Neural cell (in vitro differentiated cells): Measurements from ENCODE around the gene CHCHD10. TPM values are rescaled to one million over a fixed set of nuclear protein-coding genes. Genes with fewer than 3 reads are reported as not detected.

Experiments used
- H2AFZ ChIP-seq: fragments of 200-600, 300-800 bp; sonication (generic), shearing (Covaris generic); 2 replicates; pipeline ENCODE4 v1.6.0; 2014; ENCODE audit warnings: low read depth, mild to moderate bottlenecking, antibody characterized with exemption, low read length, moderate library complexity
- H3F3A ChIP-seq: fragments of 200-600 bp; shearing (Covaris generic); 2 replicates; pipeline ENCODE4 v1.6.1; 2016; ENCODE audit warnings: mild to moderate bottlenecking, moderate library complexity, mixed read lengths, antibody characterized with exemption, low read length; ENCODE audit not compliant: insufficient read depth, poor library complexity, severe bottlenecking
- H3K27ac ChIP-seq: fragments of 200-600, 300-800 bp; sonication (generic), shearing (Covaris generic); 2 replicates; pipeline ENCODE4 v1.5.1; 2014; ENCODE audit warnings: mild to moderate bottlenecking, low read length, moderate library complexity
- H3K27me3 ChIP-seq: fragments of 300-800, 200-600 bp; sonication (generic), shearing (Covaris generic); 2 replicates; pipeline ENCODE4 v1.6.0; 2014; ENCODE audit warnings: mild to moderate bottlenecking, low read depth, low read length, moderate library complexity; ENCODE audit not compliant: insufficient read depth
- H3K36me3 ChIP-seq: fragments of 300-800, 200-600 bp; sonication (generic), shearing (Covaris generic); 2 replicates; pipeline ENCODE4 v1.5.1; 2014; ENCODE audit warnings: mild to moderate bottlenecking, antibody characterized with exemption, low read length, moderate library complexity; ENCODE audit not compliant: insufficient read depth
- H3K4me2 ChIP-seq: fragments of 300-800, 200-600 bp; sonication (generic), shearing (Covaris generic); 2 replicates; pipeline ENCODE4 v1.6.0; 2014; ENCODE audit warnings: mild to moderate bottlenecking, low read length
- H3K4me3 ChIP-seq: fragments of 300-800, 200-600 bp; sonication (generic), shearing (Covaris generic); 2 replicates; pipeline ENCODE4 v1.5.1; 2014; ENCODE audit warnings: mild to moderate bottlenecking, low read length, moderate library complexity
- H3K79me2 ChIP-seq: fragments of 200-600 bp; shearing (Covaris generic); replicated peaks from 2 replicates; pipeline ENCODE4 v1.6.0; 2014; ENCODE audit warnings: mild to moderate bottlenecking, low read length, moderate library complexity; ENCODE audit not compliant: insufficient read depth
- H3K9ac ChIP-seq: fragments of 300-800, 200-600 bp; sonication (generic), shearing (Covaris generic); 2 replicates; pipeline ENCODE4 v1.6.1; 2016; ENCODE audit warnings: mild to moderate bottlenecking, low read length, mixed read lengths
- H3K9me2 ChIP-seq: fragments of 200-600 bp; shearing (Covaris generic); 2 replicates; pipeline ENCODE4 v1.6.1; 2016; ENCODE audit warnings: mild to moderate bottlenecking, low read length, mixed read lengths; ENCODE audit not compliant: insufficient read depth
- H3K9me3 ChIP-seq: fragments of 200-600, 300-800 bp; sonication (generic), shearing (Covaris generic); 2 replicates; pipeline ENCODE4 v1.6.1; 2016; ENCODE audit warnings: mild to moderate bottlenecking, mixed run types, low read length, moderate library complexity, mixed read lengths
- H4K20me1 ChIP-seq: fragments of 200-600 bp; shearing (Covaris generic); 2 replicates; pipeline ENCODE4 v1.6.1; 2016; ENCODE audit warnings: mild to moderate bottlenecking, mixed run types; ENCODE audit not compliant: insufficient read depth
- CTCF ChIP-seq: fragments of 450-650 bp; IDR thresholded peaks from 2 replicates; pipeline ENCODE4 v1.5.1; 2014; ENCODE audit warnings: antibody characterized with exemption, mild to moderate bottlenecking, moderate library complexity; ENCODE audit not compliant: poor library complexity, severe bottlenecking
- EP300 ChIP-seq: fragments of 450-650 bp; conservative IDR thresholded peaks from 2 replicates; pipeline ENCODE4 v1.6.1; 2014; ENCODE audit warnings: antibody characterized with exemption, mild to moderate bottlenecking, moderate library complexity; ENCODE audit not compliant: poor library complexity, severe bottlenecking
- EZH2 ChIP-seq: fragments of 200-600, 300-800 bp; shearing (Covaris generic), sonication (generic); IDR thresholded peaks from 2 replicates; pipeline ENCODE4 v1.6.1; 2014; ENCODE audit warnings: antibody characterized with exemption, low read length, borderline replicate concordance, mild to moderate bottlenecking; ENCODE audit not compliant: insufficient read depth, poor library complexity, severe bottlenecking
- MXI1 ChIP-seq: fragments of 450-650 bp; conservative IDR thresholded peaks from 2 replicates; pipeline ENCODE4 v1.6.1; 2014; ENCODE audit warnings: antibody characterized with exemption, mild to moderate bottlenecking; ENCODE audit not compliant: poor library complexity, severe bottlenecking
- POLR2AphosphoS5 ChIP-seq: IDR thresholded peaks from 2 replicates; pipeline ENCODE4 v1.6.1; 2012
- REST ChIP-seq: IDR thresholded peaks from 2 replicates; pipeline ENCODE4 v1.6.1; 2012; ENCODE audit warnings: borderline replicate concordance
- SMC3 ChIP-seq: fragments of 450-650 bp; conservative IDR thresholded peaks from 2 replicates; pipeline ENCODE4 v1.6.1; 2014; ENCODE audit warnings: antibody characterized with exemption, mild to moderate bottlenecking, moderate library complexity; ENCODE audit not compliant: poor library complexity
- TAF1 ChIP-seq: IDR thresholded peaks from 2 replicates; pipeline ENCODE4 v1.6.1; 2012; ENCODE audit warnings: low read depth
- polyA plus RNA-seq: library from polyadenylated mRNA; depleted of rRNA; stranded (reverse); fragments of >200 nt; gene quantifications from 2 replicates; pipeline ENCODE4 v1.2.3, GENCODE V29; 2014

CHCHD10 gene
- polyA plus RNA-seq, 1 donor from 2014 or later: not detected

GRCh38 chr22:23762842-23763578 is 4.8 kb downstream of the CHCHD10 start, which contains the start of gene C22orf15:
Gene C22orf15, plus strand, starts transcription at chr22:23762990. Its CDS starts 317 bp downstream, at chr22:23763307.
- H3K4me3 ChIP-seq: no peak within 1 kb of the TSS
- H3K4me2 ChIP-seq: no peak within 1 kb of the TSS
- no peaks in the 10 kb centered on the region for H3K36me3 ChIP-seq
- H3K27me3 ChIP-seq: no peaks in the 10 kb centered on the region
- H3K9ac ChIP-seq: no peak within 1 kb of the TSS
- H3K9me3 ChIP-seq: no peaks in the 10 kb centered on the region
- H3K79me2 ChIP-seq: no peaks in the 10 kb centered on the region
- H3K9me2 ChIP-seq: no peaks in the 10 kb centered on the region
- no peak within 1 kb of the TSS for H3K27ac ChIP-seq
- no peaks in the 10 kb centered on the region for H4K20me1 ChIP-seq
- no peak for TF ChIP-seq EZH2
- no peak for TF ChIP-seq REST
- no peak for TF ChIP-seq POLR2AphosphoS5
- TF ChIP-seq EP300: no peak
- H3F3A ChIP-seq: no peaks in the 10 kb centered on the region
- H2AFZ ChIP-seq: no peak within 1 kb of the TSS

GRCh38 chr22:23760056-23760455 is 7.7 kb downstream of the CHCHD10 start:
- H3K4me3 ChIP-seq: no peak overlapping the region
- no peaks in the 10 kb centered on the region for H3K9me2 ChIP-seq
- no peak for TF ChIP-seq SMC3
- no peak overlapping the region for H3K4me2 ChIP-seq
- H4K20me1 ChIP-seq: no peaks in the 10 kb centered on the region
- H3K79me2 ChIP-seq: no peaks in the 10 kb centered on the region
- H3K27me3 ChIP-seq: no peaks in the 10 kb centered on the region
- H2AFZ ChIP-seq: no peak overlapping the region
- no peak overlapping the region for H3K9ac ChIP-seq
- no peaks in the 10 kb centered on the region for H3F3A ChIP-seq
- H3K27ac ChIP-seq: no peak overlapping the region
- no peaks in the 10 kb centered on the region for H3K9me3 ChIP-seq
- H3K36me3 ChIP-seq: no peaks in the 10 kb centered on the region

- Histone ChIP-seq H3K27me3 (no peaks in the 10 kb centered on the region), H3K27ac (no peak overlapping the region), H3K9me3 (no peaks in the 10 kb centered on the region), H3F3A (no peaks in the 10 kb centered on the region), H3K9me2 (no peaks in the 10 kb centered on the region), H3K36me3 (no peaks in the 10 kb centered on the region), H2AFZ (no peak overlapping the region), H3K9ac (no peak overlapping the region), H3K79me2 (no peaks in the 10 kb centered on the region), H4K20me1 (no peaks in the 10 kb centered on the region), H3K4me3 (no peak overlapping the region), H3K4me2 (no peak overlapping the region)
- no peak for TF ChIP-seq SMC3
- no peak for TF ChIP-seq MXI1
- TF ChIP-seq POLR2AphosphoS5: no peak
- TF ChIP-seq EP300: no peak
- no peak for TF ChIP-seq REST
- TF ChIP-seq CTCF: no peak
- TF ChIP-seq EZH2: no peak
- no peak for TF ChIP-seq TAF1
Observed at GRCh38 chr22:23759566-23759965, 8.2 kb downstream of the CHCHD10 start.
